Measurements from ENCODE around the gene OR5T1.

The OR5T1 gene
- total RNA-seq, result 0 reads per million in 4 experiments

GRCh38 chr11:56273854-56274253 lies at the start of gene OR5T1:
Gene OR5T1 (plus strand): TSS chr11:56274154. CDS start chr11:56275639, 1,485 bp downstream.
- DNase-seq, result no peak

- no peak for DNase-seq
Measured at GRCh38 chr11:56234155-56234554, 39.8 kb upstream of the OR5T1 start, which contains the start of gene OR5T2. Gene OR5T2 (minus strand): TSS chr11:56234255. CDS start chr11:56233062, 1,193 bp downstream.

GRCh38 chr11:56251954-56252353 lies 22.0 kb upstream of the OR5T1 start, which contains the start of gene OR5T3:
Gene OR5T3 (plus strand): TSS chr11:56252254. CDS start chr11:56252254, 0 bp downstream.
- DNase-seq, result no peak

GRCh38 chr11:56271092-56271491 lies 2.9 kb upstream of the OR5T1 start:
- DNase-seq, result no peak

DNA sequence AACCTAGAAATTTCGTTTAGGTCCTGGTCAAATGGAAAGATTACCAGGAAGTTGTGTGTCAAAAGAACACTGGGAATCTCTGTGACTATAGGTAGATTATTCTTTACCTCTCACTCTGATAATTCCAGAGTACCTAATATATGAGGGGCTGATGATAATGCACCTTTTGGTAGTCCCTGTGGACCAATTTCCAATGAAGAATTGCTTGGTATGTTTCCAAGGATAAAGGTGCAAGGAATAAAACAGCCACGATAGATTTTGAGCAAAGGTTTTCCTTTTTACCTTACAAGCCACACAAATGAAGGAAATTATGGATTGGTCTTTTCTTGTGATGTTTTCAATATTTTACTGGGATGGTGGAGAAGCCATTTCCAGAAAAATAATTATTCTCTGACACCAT lies 18.2 kb downstream of the OR5T1 start, which contains the start of gene OR8H1:
Gene OR8H1 (minus strand): TSS at position 101 of the 400 bp plus-strand sequence. CDS start 1,192 bp downstream, outside the sequence.
- no peak for DNase-seq

DNA sequence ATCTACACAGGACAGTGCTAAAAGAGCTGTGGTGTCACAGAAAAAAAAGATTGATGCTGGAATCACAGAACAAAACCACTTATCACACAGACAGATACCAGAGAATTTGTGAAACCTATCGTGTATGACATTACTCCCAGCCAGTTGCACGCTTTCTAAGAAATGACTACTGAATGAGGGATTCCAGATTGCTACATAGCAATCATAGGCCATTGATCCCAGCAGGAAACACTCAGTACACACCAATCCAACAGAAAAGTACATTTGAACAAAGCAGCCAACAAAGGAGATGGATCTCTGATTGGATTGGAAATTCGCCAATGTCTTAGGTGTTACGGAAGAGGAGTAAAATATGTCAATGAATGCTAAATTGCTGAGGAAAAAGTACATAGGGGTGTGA lies 22.9 kb downstream of the OR5T1 start:
- DNase-seq, result no peak

DNA sequence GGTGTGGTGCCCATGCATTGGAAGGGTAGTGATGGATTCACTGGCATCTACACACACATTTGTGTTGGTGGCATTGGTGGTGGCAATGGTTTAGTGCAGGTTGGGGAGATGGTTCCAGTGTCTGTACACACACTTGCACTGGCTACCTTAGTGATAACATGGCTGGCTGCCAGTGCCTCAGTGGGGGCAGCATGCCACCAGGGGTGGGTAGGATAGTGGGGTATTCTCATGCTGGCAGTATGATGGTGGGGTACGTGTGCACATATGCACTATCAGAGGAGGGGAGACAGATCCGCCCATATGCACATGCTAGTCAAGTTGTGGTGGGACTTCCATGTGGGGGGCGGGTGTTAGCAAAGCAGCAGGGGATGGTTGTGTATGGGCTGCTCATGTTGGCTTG lies 33.9 kb downstream of the OR5T1 start:
- DNase-seq, result no peak

GRCh38 chr11:56314844-56315243 lies 40.9 kb downstream of the OR5T1 start, which contains the start of gene OR8K3:
Gene OR8K3 (plus strand): TSS chr11:56315144. CDS start chr11:56318307, 3,163 bp downstream.
- no peak for DNase-seq
